Thoracic aorta (tissue), 2 donors: ENCODE results near the gene PIAS1. TPM values are rescaled to one million over a fixed set of nuclear protein-coding genes. Genes with fewer than 3 reads are reported as not detected.

Source experiments
- ATAC-seq: fragments of 150-250 bp; one replicate; pipeline ENCODE4 v1.8.0; 2017; ENCODE audit warnings: low read depth; ENCODE audit not compliant: insufficient number of reproducible peaks, low FRiP score
- DNase-seq: peaks from one replicate; pipeline ENCODE4 v3.0.0-alpha.2; 2020; ENCODE audit warnings: low spot score
- H3K27ac ChIP-seq, 2 donors: fragments of 200-600 bp; sonication (generic); 1 replicate in 1 of 2; 2 replicates in 1 of 2; pipeline ENCODE4 v1.5.1; 2016; ENCODE audit warnings: mild to moderate bottlenecking in 2 of 2, moderate library complexity in 2 of 2
- H3K27me3 ChIP-seq: fragments of 200-600 bp; sonication (generic); replicated peaks from 2 replicates; pipeline ENCODE4 v1.6.0; 2016; ENCODE audit warnings: mild to moderate bottlenecking; ENCODE audit not compliant: insufficient read depth
- H3K36me3 ChIP-seq: fragments of 200-600 bp; sonication (generic); one replicate; pipeline ENCODE4 v1.5.1; 2016
- H3K4me1 ChIP-seq, 2 donors: fragments of 200-600 bp; sonication (generic); 1 replicate in 1 of 2; 2 replicates in 1 of 2; pipeline versions ENCODE4 v1.5.1 to v1.6.0; 2016; ENCODE audit warnings: low read depth in 2 of 2, mild to moderate bottlenecking in 1 of 2; ENCODE audit not compliant: control insufficient read depth in 1 of 2
- H3K4me3 ChIP-seq: fragments of 200-600 bp; sonication (generic); 2 replicates; pipeline ENCODE4 v1.5.1; 2016; ENCODE audit warnings: mild to moderate bottlenecking
- H3K9me3 ChIP-seq: fragments of 200-600 bp; sonication (generic); 2 replicates; pipeline ENCODE4 v1.5.1; 2016
- CTCF ChIP-seq: fragments of 200-600 bp; sonication (generic); IDR thresholded peaks from one replicate; pipeline ENCODE4 v1.5.1; 2019; ENCODE audit warnings: antibody characterized with exemption
- total RNA-seq, 2 donors: library from RNA; depleted of rRNA; stranded (reverse); fragments of >200 nt; gene quantifications; one replicate each; pipeline versions ENCODE4 v1.1.0 to v1.2.3, GENCODE V29; 2016

PIAS1 gene
- total RNA-seq, 2 donors from 2014 or later = 45.1 to 74.1 TPM

- no peak for TF ChIP-seq CTCF
- DNase-seq = no peak
- Histone ChIP-seq H3K27ac (no peak overlapping the region), H3K4me3 (no peak overlapping the region), H3K9me3 (no peaks in the 10 kb centered on the region), H3K27me3 (no peaks in the 10 kb centered on the region), H3K4me1 (peaks cover 22 to 26% of the 10 kb centered on the region in 2 donors), H3K36me3 (no peaks in the 10 kb centered on the region)
- ATAC-seq = no peak
These were observed 70.6 kb downstream of the PIAS1 start for GRCh38 chr15:68124700-68125099.

GRCh38 chr15:68126396-68126795, 72.3 kb downstream of the PIAS1 start:
- ATAC-seq (no peak), DNase-seq (no peak)
- H3K36me3 ChIP-seq = no peaks in the 10 kb centered on the region
- no peak overlapping the region for H3K27ac ChIP-seq
- peaks cover 22 to 26% of the 10 kb centered on the region in 2 donors for H3K4me1 ChIP-seq
- no peaks in the 10 kb centered on the region for H3K9me3 ChIP-seq
- H3K27me3 ChIP-seq = no peaks in the 10 kb centered on the region
- no peak overlapping the region for H3K4me3 ChIP-seq
- no peak for TF ChIP-seq CTCF

GRCh38 chr15:68129072-68129471, 75.0 kb downstream of the PIAS1 start:
- Histone ChIP-seq H3K4me1 (peaks cover 22 to 23% of the 10 kb centered on the region in 2 donors), H3K27ac (no peak overlapping the region), H3K27me3 (no peaks in the 10 kb centered on the region), H3K9me3 (no peaks in the 10 kb centered on the region), H3K4me3 (no peak overlapping the region), H3K36me3 (no peaks in the 10 kb centered on the region)
- no peak for DNase-seq
- ATAC-seq = no peak
- TF ChIP-seq CTCF = no peak

GRCh38 chr15:68130851-68131250, 76.7 kb downstream of the PIAS1 start:
- no peak for TF ChIP-seq CTCF
- Histone ChIP-seq H3K36me3 (no peaks in the 10 kb centered on the region), H3K4me3 (no peak overlapping the region), H3K27me3 (no peaks in the 10 kb centered on the region), H3K4me1 (peaks cover 17 to 20% of the 10 kb centered on the region in 2 donors), H3K27ac (no peak overlapping the region), H3K9me3 (no peaks in the 10 kb centered on the region)
- DNase-seq (no peak), ATAC-seq (no peak)

GRCh38 chr15:68137096-68137495, 83.0 kb downstream of the PIAS1 start:
- ATAC-seq (no peak), DNase-seq (no peak)
- Histone ChIP-seq H3K4me3 (no peak overlapping the region), H3K27me3 (no peaks in the 10 kb centered on the region), H3K4me1 (peaks cover 7 to 18% of the 10 kb centered on the region in 2 donors), H3K36me3 (no peaks in the 10 kb centered on the region), H3K9me3 (no peaks in the 10 kb centered on the region), H3K27ac (no peak overlapping the region)
- no peak for TF ChIP-seq CTCF
